ENCODE results near the gene ZYX.

GRCh38 chr7:143439866-143440265, 58.7 kb downstream of the ZYX start:
- TF ChIP-seq CTCF (IDR thresholded peaks at IDR 0.05) (no peak), POLR2AphosphoS5 (IDR thresholded peaks at IDR 0.05) (no peak)
